ENCODE results near the gene CACNA1A.

CACNA1A gene

DNA sequence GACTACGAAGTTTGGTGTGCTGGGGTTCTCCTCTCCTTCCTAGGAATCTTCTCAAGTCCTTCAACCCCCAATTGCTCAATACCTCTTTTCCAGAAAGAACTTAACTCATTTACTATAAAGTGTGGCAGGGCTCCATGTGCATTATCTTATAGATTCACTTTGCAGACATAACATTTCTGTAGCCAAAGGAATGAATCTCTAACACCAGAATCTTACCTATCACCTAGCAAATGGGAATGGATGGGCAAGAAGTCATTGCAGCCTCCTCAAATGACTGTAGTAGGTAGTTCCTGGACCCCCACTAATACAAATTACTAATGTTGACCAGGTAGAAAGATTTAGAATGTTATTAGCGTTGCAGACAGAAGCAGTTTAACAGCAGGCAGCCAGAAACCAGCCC is 5.7 kb upstream of the CACNA1A start:
- Mint-ChIP-seq H3K27me3 (peaks cover 45% of the 10 kb centered on the region), H3K36me3 (ENCODE audit: low read depth) (no peaks in the 10 kb centered on the region), H3K9me3 (peaks cover 8% of the 10 kb centered on the region), H3K4me3 (no peak overlapping the region), H3K27ac (no peak overlapping the region), H3K4me1 (ENCODE audit: low read depth) (no peaks in the 10 kb centered on the region)
- intact Hi-C loops (cut with micrococcal nuclease): no loop called here

- H3K27me3 Mint-ChIP-seq: peaks cover 72% of the 10 kb centered on the region
- H3K4me3 Mint-ChIP-seq: no peak overlapping the region
- H3K36me3 Mint-ChIP-seq (ENCODE audit: low read depth): no peaks in the 10 kb centered on the region
- H3K27ac Mint-ChIP-seq: no peak overlapping the region
- intact Hi-C loops (cut with micrococcal nuclease): no loop called here
- peaks cover 8% of the 10 kb centered on the region for H3K9me3 Mint-ChIP-seq
- no peaks in the 10 kb centered on the region for H3K4me1 Mint-ChIP-seq (ENCODE audit: low read depth)
Measured at GRCh38 chr19:13507053-13507611, 853 bp upstream of the CACNA1A start.

- Mint-ChIP-seq H3K9me3 (peaks cover 8% of the 10 kb centered on the region), H3K27ac (no peak overlapping the region), H3K4me3 (no peak overlapping the region), H3K4me1 (ENCODE audit: low read depth) (no peaks in the 10 kb centered on the region), H3K36me3 (ENCODE audit: low read depth) (no peaks in the 10 kb centered on the region), H3K27me3 (peaks cover 72% of the 10 kb centered on the region)
- intact Hi-C loops (cut with micrococcal nuclease): no loop called here
Measured at GRCh38 chr19:13505761-13506470, 363 bp downstream of the CACNA1A start.

DNA sequence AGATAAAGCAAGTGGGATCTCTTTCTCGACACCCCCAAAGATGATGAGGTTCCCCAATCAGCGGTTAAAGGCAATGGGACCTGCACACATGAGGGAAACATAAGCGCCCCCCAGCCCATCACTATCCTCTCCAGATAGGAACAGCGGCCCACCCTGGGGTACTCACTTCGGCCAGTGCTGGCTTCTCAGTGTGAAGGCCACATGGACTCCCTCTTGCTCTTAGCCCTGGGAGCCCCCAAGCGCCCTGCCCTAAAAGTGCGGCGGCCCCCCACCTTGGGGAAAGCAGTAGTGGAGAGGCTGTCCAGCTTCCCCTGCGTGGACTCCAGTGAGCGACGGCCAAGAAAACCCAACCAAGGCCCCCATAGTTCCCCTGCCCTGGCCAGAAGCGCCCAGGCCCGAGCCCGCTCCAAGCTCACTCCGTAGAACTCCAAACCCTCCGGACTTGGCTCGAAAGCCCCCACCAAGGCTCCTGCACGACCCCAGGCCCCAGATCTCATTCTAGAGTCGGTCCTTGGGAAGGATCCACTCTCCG is 1.0 kb downstream of the CACNA1A start:
- peaks cover 8% of the 10 kb centered on the region for H3K9me3 Mint-ChIP-seq
- no peak overlapping the region for H3K27ac Mint-ChIP-seq
- intact Hi-C loops (cut with micrococcal nuclease): no loop called here
- H3K27me3 Mint-ChIP-seq: peaks cover 71% of the 10 kb centered on the region
- H3K4me3 Mint-ChIP-seq: no peak overlapping the region
- no peaks in the 10 kb centered on the region for H3K4me1 Mint-ChIP-seq (ENCODE audit: low read depth)
- no peaks in the 10 kb centered on the region for H3K36me3 Mint-ChIP-seq (ENCODE audit: low read depth)

DNA sequence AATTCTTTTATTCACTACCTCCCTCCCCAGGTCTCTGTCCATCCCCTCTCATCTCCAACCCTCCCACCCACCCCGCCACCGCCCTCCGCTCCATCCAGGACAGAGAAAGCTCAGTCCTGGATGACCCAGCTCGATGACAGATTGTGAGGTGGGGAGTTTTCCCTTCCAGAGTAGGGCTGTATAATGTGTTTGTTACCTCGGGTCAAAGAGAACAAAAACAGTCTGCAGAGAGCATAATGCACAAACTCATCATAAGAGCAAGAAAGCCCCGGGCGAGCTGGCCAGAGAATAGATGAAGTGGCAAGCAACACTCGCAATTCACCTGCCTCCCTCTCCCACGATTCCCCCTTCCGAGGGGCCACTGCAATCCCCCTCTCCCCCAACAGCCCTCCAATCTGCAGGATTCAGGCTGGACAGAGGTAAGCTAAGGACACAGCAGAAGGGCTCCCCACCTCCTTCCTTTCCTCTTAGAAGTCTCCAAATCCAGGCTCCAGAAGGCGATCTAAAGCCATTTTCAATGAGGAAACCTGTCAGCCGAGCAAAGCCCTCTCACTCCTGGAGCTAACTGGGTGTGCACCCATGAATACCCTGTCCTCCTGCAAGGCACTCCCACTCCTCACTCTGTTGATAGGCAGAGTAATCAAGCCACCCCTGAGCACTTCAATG is 2.6 kb downstream of the CACNA1A start:
- Mint-ChIP-seq H3K36me3 (ENCODE audit: low read depth) (no peaks in the 10 kb centered on the region), H3K27ac (no peak overlapping the region), H3K9me3 (no peaks in the 10 kb centered on the region), H3K27me3 (peaks cover 56% of the 10 kb centered on the region), H3K4me1 (ENCODE audit: low read depth) (no peaks in the 10 kb centered on the region), H3K4me3 (no peak overlapping the region)
- intact Hi-C loops (cut with micrococcal nuclease): no loop called here

GRCh38 chr19:13502231-13502630 is 4.0 kb downstream of the CACNA1A start:
- H3K4me3 Mint-ChIP-seq: no peak overlapping the region
- H3K9me3 Mint-ChIP-seq: no peaks in the 10 kb centered on the region
- no peaks in the 10 kb centered on the region for H3K36me3 Mint-ChIP-seq (ENCODE audit: low read depth)
- no peak overlapping the region for H3K27ac Mint-ChIP-seq
- intact Hi-C loops (cut with micrococcal nuclease): no loop called here
- H3K27me3 Mint-ChIP-seq: peaks cover 42% of the 10 kb centered on the region
- no peaks in the 10 kb centered on the region for H3K4me1 Mint-ChIP-seq (ENCODE audit: low read depth)

- H3K9me3 Mint-ChIP-seq: peaks cover under 1% of the 10 kb centered on the region
- no peaks in the 10 kb centered on the region for H3K4me1 Mint-ChIP-seq (ENCODE audit: low read depth)
- H3K4me3 Mint-ChIP-seq: no peak overlapping the region
- H3K36me3 Mint-ChIP-seq (ENCODE audit: low read depth): no peaks in the 10 kb centered on the region
- H3K27me3 Mint-ChIP-seq: peaks cover 19% of the 10 kb centered on the region
- intact Hi-C loops (cut with micrococcal nuclease): no loop called here
- no peak overlapping the region for H3K27ac Mint-ChIP-seq
Measured at GRCh38 chr19:13499692-13500091, 6.6 kb downstream of the CACNA1A start.

- no peak overlapping the region for H3K27ac Mint-ChIP-seq
- intact Hi-C loops (cut with micrococcal nuclease): no loop called here
- H3K9me3 Mint-ChIP-seq: peaks cover 9% of the 10 kb centered on the region
- H3K27me3 Mint-ChIP-seq: no peaks in the 10 kb centered on the region
- no peaks in the 10 kb centered on the region for H3K4me1 Mint-ChIP-seq (ENCODE audit: low read depth)
- H3K4me3 Mint-ChIP-seq: no peak overlapping the region
- H3K36me3 Mint-ChIP-seq (ENCODE audit: low read depth): no peaks in the 10 kb centered on the region
Measured at GRCh38 chr19:13493516-13494310, 12.6 kb downstream of the CACNA1A start.

DNA sequence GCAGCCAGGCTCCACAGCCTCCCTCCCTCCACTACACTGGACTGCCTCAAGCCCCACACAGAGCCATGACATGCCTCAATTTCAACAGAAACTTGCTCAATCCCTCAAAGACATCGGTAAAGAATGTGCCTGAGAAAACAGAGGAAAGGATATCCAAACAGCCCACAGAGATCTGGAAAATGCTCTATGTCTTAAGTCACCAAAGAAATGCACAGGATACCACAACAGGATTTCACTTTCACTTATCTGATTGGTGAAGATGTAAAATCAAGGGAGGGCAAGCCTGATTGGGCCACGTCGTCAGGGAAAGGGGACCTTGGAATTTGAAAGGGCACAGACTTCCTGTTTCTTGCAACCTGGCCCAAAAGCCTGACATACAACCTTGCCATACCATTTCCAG is 14.2 kb downstream of the CACNA1A start:
- no peaks in the 10 kb centered on the region for H3K4me1 Mint-ChIP-seq (ENCODE audit: low read depth)

GRCh38 chr19:13487985-13488384 is 18.3 kb downstream of the CACNA1A start:
- intact Hi-C loops (cut with micrococcal nuclease): no loop called here
- Mint-ChIP-seq H3K4me1 (ENCODE audit: low read depth) (no peaks in the 10 kb centered on the region), H3K27me3 (peaks cover 1% of the 10 kb centered on the region), H3K27ac (no peak overlapping the region), H3K4me3 (no peak overlapping the region), H3K9me3 (peaks cover 7% of the 10 kb centered on the region), H3K36me3 (ENCODE audit: low read depth) (no peaks in the 10 kb centered on the region)

More for the DNA sequence above, 14.2 kb downstream of the CACNA1A start:
- no peak overlapping the region for H3K4me3 Mint-ChIP-seq
- H3K27me3 Mint-ChIP-seq: no peaks in the 10 kb centered on the region
- H3K9me3 Mint-ChIP-seq: peaks cover 9% of the 10 kb centered on the region
- intact Hi-C loops (cut with micrococcal nuclease): no loop called here
- H3K27ac Mint-ChIP-seq: no peak overlapping the region
- H3K36me3 Mint-ChIP-seq (ENCODE audit: low read depth): no peaks in the 10 kb centered on the region

- H3K4me3 Mint-ChIP-seq: no peak overlapping the region
- no peaks in the 10 kb centered on the region for H3K36me3 Mint-ChIP-seq (ENCODE audit: low read depth)
- H3K27ac Mint-ChIP-seq: no peak overlapping the region
- intact Hi-C loops (cut with micrococcal nuclease): no loop called here
- H3K27me3 Mint-ChIP-seq: peaks cover 1% of the 10 kb centered on the region
- peaks cover 12% of the 10 kb centered on the region for H3K9me3 Mint-ChIP-seq
- H3K4me1 Mint-ChIP-seq (ENCODE audit: low read depth): no peaks in the 10 kb centered on the region
Measured at GRCh38 chr19:13484166-13484565, 22.1 kb downstream of the CACNA1A start.

- Mint-ChIP-seq H3K4me3 (no peak overlapping the region), H3K9me3 (peaks cover 12% of the 10 kb centered on the region), H3K4me1 (ENCODE audit: low read depth) (no peaks in the 10 kb centered on the region), H3K27ac (no peak overlapping the region), H3K27me3 (peaks cover 1% of the 10 kb centered on the region), H3K36me3 (ENCODE audit: low read depth) (no peaks in the 10 kb centered on the region)
- intact Hi-C loops (cut with micrococcal nuclease): no loop called here
Measured at GRCh38 chr19:13483215-13483614, 23.1 kb downstream of the CACNA1A start.

GRCh38 chr19:13478576-13478975 is 27.7 kb downstream of the CACNA1A start:
- H3K27ac Mint-ChIP-seq: no peak overlapping the region
- H3K9me3 Mint-ChIP-seq: peaks cover 50% of the 10 kb centered on the region
- no peaks in the 10 kb centered on the region for H3K36me3 Mint-ChIP-seq (ENCODE audit: low read depth)
- H3K4me3 Mint-ChIP-seq: no peak overlapping the region
- no peaks in the 10 kb centered on the region for H3K4me1 Mint-ChIP-seq (ENCODE audit: low read depth)
- H3K27me3 Mint-ChIP-seq: no peaks in the 10 kb centered on the region
- intact Hi-C loops (cut with micrococcal nuclease): no loop called here

DNA sequence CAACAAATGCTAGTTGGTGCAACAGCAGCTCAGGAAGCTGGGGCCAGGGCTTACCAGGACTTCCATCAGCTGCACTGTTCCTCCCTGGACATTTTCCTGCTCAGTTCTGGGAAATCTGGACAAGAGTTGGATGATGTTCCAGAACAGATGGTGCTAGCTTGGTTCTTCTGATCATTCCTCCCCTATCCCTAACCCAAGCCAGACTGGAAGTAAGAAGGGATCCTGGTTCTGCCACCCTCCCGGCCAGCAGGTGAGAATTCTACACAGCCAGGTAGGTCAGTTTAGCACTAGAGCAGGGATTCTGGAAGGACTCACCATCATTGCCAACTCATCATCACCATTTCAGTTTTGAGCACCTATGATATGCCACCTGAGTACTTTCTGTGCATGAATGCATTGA is 30.2 kb downstream of the CACNA1A start:
- no peak overlapping the region for H3K27ac Mint-ChIP-seq
- intact Hi-C loops (cut with micrococcal nuclease): no loop called here
- no peak overlapping the region for H3K4me3 Mint-ChIP-seq
- H3K9me3 Mint-ChIP-seq: peaks cover 39% of the 10 kb centered on the region
- H3K27me3 Mint-ChIP-seq: no peaks in the 10 kb centered on the region
- no peaks in the 10 kb centered on the region for H3K4me1 Mint-ChIP-seq (ENCODE audit: low read depth)
- H3K36me3 Mint-ChIP-seq (ENCODE audit: low read depth): no peaks in the 10 kb centered on the region

Measured in dendritic cell treated with granulocyte-macrophage colony-stimulating factor and Interleukin-4, amounts not matched to agents 40 ng/mL and 50 ng/mL, for 4 days (primary cell).